ENCODE data around the gene TAF4. TPM values are rescaled to one million over a fixed set of nuclear protein-coding genes. Genes with fewer than 3 reads are reported as not detected.
A peak's percentile ranks its signal among the peaks of the same experiment; 100 is the strongest.
"Not testable (repeated sequence)": the region's sequence is repeated elsewhere in the genome, so short reads cannot be mapped to it uniquely, and the experiment has no call there.

TAF4 gene
- total and polyA plus RNA-seq, 7 experiments from 2014 or later: 0.74 to 43.7 (median 20.8) TPM

GRCh38 chr20:62089393-62089792 is 23.7 kb upstream of the TAF4 start:
- Mint-ChIP-seq H3K9me3 (peaks cover 2 to 32% (median 9%) of the 10 kb centered on the region in 11 donors), H3K27ac (no peak overlapping the region), H3K27me3 (peaks cover 0 to 14% (median 11%) of the 10 kb centered on the region in 5 donors), H3K4me3 (no peak overlapping the region), H3K36me3 (peaks cover 0 to 15% (median 6%) of the 10 kb centered on the region in 5 donors), H3K4me1 (no peaks in the 10 kb centered on the region)
- Histone ChIP-seq H3K27me3 (ENCODE audit: control insufficient read depth in 2 of 2, insufficient read depth in 2 of 2, low read length in 2 of 2) (no peaks in the 10 kb centered on the region), H3K4me1 (ENCODE audit: control insufficient read depth in 2 of 2, insufficient read depth in 2 of 2, low read length in 2 of 2) (no peaks in the 10 kb centered on the region), H3K4me3 (ENCODE audit: low read length) (no peak overlapping the region), H3K27ac (ENCODE audit: low read depth, low read length) (no peak overlapping the region), H3K9me3 (ENCODE audit: control insufficient read depth in 2 of 3, low read length in 3 of 3) (peaks cover 0 to 9% (median 0%) of the 10 kb centered on the region in 3 experiments), H3K36me3 (ENCODE audit: control insufficient read depth in 2 of 3, insufficient read depth in 3 of 3, low read length in 3 of 3) (no peaks in the 10 kb centered on the region)
- CTCF ChIA-PET: no interaction called here
- POLR2A ChIA-PET: no interaction called here
- intact Hi-C loops (cut with micrococcal nuclease): no loop called here
- ATAC-seq: no peak
- no peak for DNase-seq

GRCh38 chr20:62088258-62089127 is 22.8 kb upstream of the TAF4 start:
- H3K27me3 ChIP-seq (ENCODE audit: control insufficient read depth in 2 of 2, insufficient read depth in 2 of 2, low read length in 2 of 2): no peaks in the 10 kb centered on the region
- ATAC-seq (peak; percentile 45), DNase-seq (no peak)
- CTCF ChIA-PET: no interaction called here
- H3K27ac ChIP-seq (ENCODE audit: low read depth, low read length): no peak overlapping the region
- no peak overlapping the region for H3K4me3 Mint-ChIP-seq
- POLR2A ChIA-PET: no interaction called here
- peaks cover 0 to 15% (median 6%) of the 10 kb centered on the region in 5 donors for H3K36me3 Mint-ChIP-seq
- H3K9me3 ChIP-seq (ENCODE audit: control insufficient read depth in 2 of 3, low read length in 3 of 3): peaks cover 0 to 3% (median 0%) of the 10 kb centered on the region in 3 experiments
- no peaks in the 10 kb centered on the region for H3K36me3 ChIP-seq (ENCODE audit: control insufficient read depth in 2 of 3, insufficient read depth in 3 of 3, low read length in 3 of 3)
- intact Hi-C loops (cut with micrococcal nuclease): no loop called here
- no peaks in the 10 kb centered on the region for H3K4me1 Mint-ChIP-seq
- no peaks in the 10 kb centered on the region for H3K4me1 ChIP-seq (ENCODE audit: control insufficient read depth in 2 of 2, insufficient read depth in 2 of 2, low read length in 2 of 2)
- peaks cover under 1 to 23% (median 9%) of the 10 kb centered on the region in 11 donors for H3K9me3 Mint-ChIP-seq
- H3K27me3 Mint-ChIP-seq: peaks cover 0 to 14% (median 11%) of the 10 kb centered on the region in 5 donors
- no peak overlapping the region for H3K4me3 ChIP-seq (ENCODE audit: low read length)
- no peak overlapping the region for H3K27ac Mint-ChIP-seq

- peaks cover 0 to 10% (median 6%) of the 10 kb centered on the region in 5 donors for H3K36me3 Mint-ChIP-seq
- intact Hi-C loops (cut with micrococcal nuclease): no loop called here
- peaks cover 0 to 16% (median 7%) of the 10 kb centered on the region in 11 donors for H3K9me3 Mint-ChIP-seq
- ATAC-seq (peak; percentile 29), DNase-seq (no peak)
- Histone ChIP-seq H3K27ac (ENCODE audit: low read depth, low read length) (no peak overlapping the region), H3K4me3 (ENCODE audit: low read length) (no peak overlapping the region), H3K4me1 (ENCODE audit: control insufficient read depth in 2 of 2, insufficient read depth in 2 of 2, low read length in 2 of 2) (no peaks in the 10 kb centered on the region), H3K9me3 (ENCODE audit: control insufficient read depth in 2 of 3, low read length in 3 of 3) (no peaks in the 10 kb centered on the region), H3K36me3 (ENCODE audit: control insufficient read depth in 2 of 3, insufficient read depth in 3 of 3, low read length in 3 of 3) (no peaks in the 10 kb centered on the region), H3K27me3 (ENCODE audit: control insufficient read depth in 2 of 2, insufficient read depth in 2 of 2, low read length in 2 of 2) (no peaks in the 10 kb centered on the region)
- ChIA-PET POLR2A (no interaction called here), CTCF (no interaction called here)
- peaks cover 0 to 14% (median 11%) of the 10 kb centered on the region in 5 donors for H3K27me3 Mint-ChIP-seq
- no peak overlapping the region for H3K27ac Mint-ChIP-seq
- no peak overlapping the region for H3K4me3 Mint-ChIP-seq
- H3K4me1 Mint-ChIP-seq: no peaks in the 10 kb centered on the region
Observed at GRCh38 chr20:62087632-62088031, 22.0 kb upstream of the TAF4 start.

GRCh38 chr20:62087227-62087626 is 21.5 kb upstream of the TAF4 start:
- Mint-ChIP-seq H3K27me3 (peaks cover 0 to 14% (median 11%) of the 10 kb centered on the region in 5 donors), H3K27ac (no peak overlapping the region), H3K4me1 (no peaks in the 10 kb centered on the region), H3K36me3 (peaks cover 0 to 8% (median 6%) of the 10 kb centered on the region in 5 donors), H3K9me3 (peaks cover 0 to 13% (median 6%) of the 10 kb centered on the region in 11 donors), H3K4me3 (no peak overlapping the region)
- ATAC-seq (no peak), DNase-seq (no peak)
- no peaks in the 10 kb centered on the region for H3K9me3 ChIP-seq (ENCODE audit: control insufficient read depth in 2 of 3, low read length in 3 of 3)
- H3K4me1 ChIP-seq (ENCODE audit: control insufficient read depth in 2 of 2, insufficient read depth in 2 of 2, low read length in 2 of 2): no peaks in the 10 kb centered on the region
- ChIA-PET CTCF (no interaction called here), POLR2A (no interaction called here)
- H3K36me3 ChIP-seq (ENCODE audit: control insufficient read depth in 2 of 3, insufficient read depth in 3 of 3, low read length in 3 of 3): no peaks in the 10 kb centered on the region
- H3K27ac ChIP-seq (ENCODE audit: low read depth, low read length): no peak overlapping the region
- intact Hi-C loops (cut with micrococcal nuclease): no loop called here
- no peak overlapping the region for H3K4me3 ChIP-seq (ENCODE audit: low read length)
- H3K27me3 ChIP-seq (ENCODE audit: control insufficient read depth in 2 of 2, insufficient read depth in 2 of 2, low read length in 2 of 2): no peaks in the 10 kb centered on the region

GRCh38 chr20:62085206-62085605 is 19.5 kb upstream of the TAF4 start:
- Histone ChIP-seq H3K9me3 (ENCODE audit: control insufficient read depth in 2 of 3, low read length in 3 of 3) (no peaks in the 10 kb centered on the region), H3K27ac (ENCODE audit: low read depth, low read length) (no peak overlapping the region), H3K4me3 (ENCODE audit: low read length) (no peak overlapping the region), H3K27me3 (ENCODE audit: control insufficient read depth in 2 of 2, insufficient read depth in 2 of 2, low read length in 2 of 2) (no peaks in the 10 kb centered on the region), H3K36me3 (ENCODE audit: control insufficient read depth in 2 of 3, insufficient read depth in 3 of 3, low read length in 3 of 3) (no peaks in the 10 kb centered on the region), H3K4me1 (ENCODE audit: control insufficient read depth in 2 of 2, insufficient read depth in 2 of 2, low read length in 2 of 2) (no peaks in the 10 kb centered on the region)
- no peak for DNase-seq
- Mint-ChIP-seq H3K36me3 (peaks cover 0 to 11% (median 4%) of the 10 kb centered on the region in 5 donors), H3K4me3 (no peak overlapping the region), H3K4me1 (no peaks in the 10 kb centered on the region), H3K27ac (no peak overlapping the region), H3K27me3 (peaks cover 0 to 14% (median 10%) of the 10 kb centered on the region in 5 donors), H3K9me3 (peaks cover 0 to 14% (median 5%) of the 10 kb centered on the region in 11 donors)
- ATAC-seq: no peak
- ChIA-PET CTCF (no interaction called here), POLR2A (no interaction called here)
- intact Hi-C loops (cut with micrococcal nuclease): no loop called here

GRCh38 chr20:62084224-62084623 is 18.5 kb upstream of the TAF4 start:
- H3K4me3 Mint-ChIP-seq; H3K4me3 ChIP-seq (ENCODE audit: low read length); ATAC-seq; H3K27ac Mint-ChIP-seq; intact Hi-C loops (cut with micrococcal nuclease); H3K27ac ChIP-seq (ENCODE audit: low read depth, low read length); DNase-seq; H3K4me1 Mint-ChIP-seq; H3K36me3 ChIP-seq (ENCODE audit: control insufficient read depth in 2 of 3, insufficient read depth in 3 of 3, low read length in 3 of 3); POLR2A ChIA-PET; H3K9me3 ChIP-seq (ENCODE audit: control insufficient read depth in 2 of 3, low read length in 3 of 3); H3K4me1 ChIP-seq (ENCODE audit: control insufficient read depth in 2 of 2, insufficient read depth in 2 of 2, low read length in 2 of 2); CTCF ChIA-PET; H3K27me3 ChIP-seq (ENCODE audit: control insufficient read depth in 2 of 2, insufficient read depth in 2 of 2, low read length in 2 of 2): not testable (repeated sequence)
- peaks cover 0 to 14% (median 10%) of the 10 kb centered on the region in 5 donors for H3K27me3 Mint-ChIP-seq
- H3K9me3 Mint-ChIP-seq: peaks cover 0 to 18% (median 7%) of the 10 kb centered on the region in 11 donors
- H3K36me3 Mint-ChIP-seq: peaks cover 0 to 11% (median 4%) of the 10 kb centered on the region in 5 donors

GRCh38 chr20:62083312-62083711 is 17.6 kb upstream of the TAF4 start:
- no peaks in the 10 kb centered on the region for H3K4me1 Mint-ChIP-seq
- DNase-seq: no peak
- no peak overlapping the region for H3K4me3 ChIP-seq (ENCODE audit: low read length)
- H3K4me3 Mint-ChIP-seq: no peak overlapping the region
- H3K36me3 ChIP-seq (ENCODE audit: control insufficient read depth in 2 of 3, insufficient read depth in 3 of 3, low read length in 3 of 3): no peaks in the 10 kb centered on the region
- intact Hi-C loops (cut with micrococcal nuclease): no loop called here
- no peaks in the 10 kb centered on the region for H3K27me3 ChIP-seq (ENCODE audit: control insufficient read depth in 2 of 2, insufficient read depth in 2 of 2, low read length in 2 of 2)
- peaks cover 0 to 13% (median 4%) of the 10 kb centered on the region in 5 donors for H3K36me3 Mint-ChIP-seq
- CTCF ChIA-PET: no interaction called here
- no peak overlapping the region for H3K27ac ChIP-seq (ENCODE audit: low read depth, low read length)
- ATAC-seq: no peak
- POLR2A ChIA-PET: no interaction called here
- H3K27me3 Mint-ChIP-seq: peaks cover 0 to 14% (median 10%) of the 10 kb centered on the region in 5 donors
- peaks cover 0 to 6% (median 0%) of the 10 kb centered on the region in 3 experiments for H3K9me3 ChIP-seq (ENCODE audit: control insufficient read depth in 2 of 3, low read length in 3 of 3)
- peaks cover 0 to 22% (median 8%) of the 10 kb centered on the region in 11 donors for H3K9me3 Mint-ChIP-seq
- H3K4me1 ChIP-seq (ENCODE audit: control insufficient read depth in 2 of 2, insufficient read depth in 2 of 2, low read length in 2 of 2): no peaks in the 10 kb centered on the region
- H3K27ac Mint-ChIP-seq: no peak overlapping the region

Measured in naive thymus-derived CD4-positive, alpha-beta T cell (primary cell).